Measurements from ENCODE around the gene HSF2BP.

- TF ChIP-seq POLR2AphosphoS5 (IDR thresholded peaks at IDR 0.05) (no peak), EP300 (IDR thresholded peaks at IDR 0.05) (no peak)
- TF ChIP-seq, protein P1, sequence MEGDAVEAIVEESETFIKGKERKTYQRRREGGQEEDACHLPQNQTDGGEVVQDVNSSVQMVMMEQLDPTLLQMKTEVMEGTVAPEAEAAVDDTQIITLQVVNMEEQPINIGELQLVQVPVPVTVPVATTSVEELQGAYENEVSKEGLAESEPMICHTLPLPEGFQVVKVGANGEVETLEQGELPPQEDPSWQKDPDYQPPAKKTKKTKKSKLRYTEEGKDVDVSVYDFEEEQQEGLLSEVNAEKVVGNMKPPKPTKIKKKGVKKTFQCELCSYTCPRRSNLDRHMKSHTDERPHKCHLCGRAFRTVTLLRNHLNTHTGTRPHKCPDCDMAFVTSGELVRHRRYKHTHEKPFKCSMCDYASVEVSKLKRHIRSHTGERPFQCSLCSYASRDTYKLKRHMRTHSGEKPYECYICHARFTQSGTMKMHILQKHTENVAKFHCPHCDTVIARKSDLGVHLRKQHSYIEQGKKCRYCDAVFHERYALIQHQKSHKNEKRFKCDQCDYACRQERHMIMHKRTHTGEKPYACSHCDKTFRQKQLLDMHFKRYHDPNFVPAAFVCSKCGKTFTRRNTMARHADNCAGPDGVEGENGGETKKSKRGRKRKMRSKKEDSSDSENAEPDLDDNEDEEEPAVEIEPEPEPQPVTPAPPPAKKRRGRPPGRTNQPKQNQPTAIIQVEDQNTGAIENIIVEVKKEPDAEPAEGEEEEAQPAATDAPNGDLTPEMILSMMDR (IDR thresholded peaks at IDR 0.05): no peak
These were observed 17.1 kb upstream of the HSF2BP start for GRCh38 chr21:43676391-43676790.

All from upper lobe of left lung (tissue), 4 donors.